ENCODE results near the gene RNF112.
A peak's percentile ranks its signal among the peaks of the same experiment; 100 is the strongest.

Gene RNF112

GRCh38 chr17:19375732-19376131, 35.3 kb upstream of the RNF112 start:
- no peak for TF ChIP-seq CTCF (IDR thresholded peaks at IDR 0.05; ENCODE audit: low read depth, low read length)
- H3K4me3 ChIP-seq (ENCODE audit: low read depth, low read length), result no peak overlapping the region

DNA sequence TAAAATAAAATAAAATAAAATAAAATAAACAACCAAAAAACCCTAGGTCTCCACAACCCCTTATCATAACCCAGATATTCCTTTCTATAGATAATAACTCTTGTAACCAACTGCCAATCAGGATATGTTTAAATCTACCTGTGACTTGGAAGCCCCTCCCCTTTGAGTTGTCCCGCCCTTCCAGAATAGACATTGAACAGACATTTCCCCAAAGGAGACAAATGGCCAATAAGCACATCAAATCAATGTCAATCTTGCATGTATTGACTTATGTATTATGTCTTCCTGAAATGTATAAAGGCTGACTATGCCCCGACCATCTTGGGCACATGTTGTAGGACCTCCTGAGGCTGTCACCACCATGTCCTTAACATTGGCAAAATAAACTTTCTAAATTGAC, 34.2 kb upstream of the RNF112 start:
- peak overlapping the region; percentile 85 for H3K4me3 ChIP-seq (ENCODE audit: low read depth, low read length)
- TF ChIP-seq CTCF (IDR thresholded peaks at IDR 0.05; ENCODE audit: low read depth, low read length), result no peak

GRCh38 chr17:19377602-19378415, 33.2 kb upstream of the RNF112 start:
- peak overlapping the region; percentile 85 for H3K4me3 ChIP-seq (ENCODE audit: low read depth, low read length)
- TF ChIP-seq CTCF (IDR thresholded peaks at IDR 0.05; ENCODE audit: low read depth, low read length), result no peak

- TF ChIP-seq CTCF (IDR thresholded peaks at IDR 0.05; ENCODE audit: low read depth, low read length), result no peak
- peak within 1 kb of the TSS; percentile 85 for H3K4me3 ChIP-seq (ENCODE audit: low read depth, low read length)
Observed at GRCh38 chr17:19378416-19379360, 32.3 kb upstream of the RNF112 start, which contains the start of gene MAPK7. TSS of gene MAPK7 (plus strand) at chr17:19378498. CDS start at chr17:19378901, 403 bp downstream.

- TF ChIP-seq CTCF (IDR thresholded peaks at IDR 0.05; ENCODE audit: low read depth, low read length), result no peak
- H3K4me3 ChIP-seq (ENCODE audit: low read depth, low read length), result peak overlapping the region; percentile 85
Observed at GRCh38 chr17:19379361-19380065, 31.5 kb upstream of the RNF112 start.

DNA sequence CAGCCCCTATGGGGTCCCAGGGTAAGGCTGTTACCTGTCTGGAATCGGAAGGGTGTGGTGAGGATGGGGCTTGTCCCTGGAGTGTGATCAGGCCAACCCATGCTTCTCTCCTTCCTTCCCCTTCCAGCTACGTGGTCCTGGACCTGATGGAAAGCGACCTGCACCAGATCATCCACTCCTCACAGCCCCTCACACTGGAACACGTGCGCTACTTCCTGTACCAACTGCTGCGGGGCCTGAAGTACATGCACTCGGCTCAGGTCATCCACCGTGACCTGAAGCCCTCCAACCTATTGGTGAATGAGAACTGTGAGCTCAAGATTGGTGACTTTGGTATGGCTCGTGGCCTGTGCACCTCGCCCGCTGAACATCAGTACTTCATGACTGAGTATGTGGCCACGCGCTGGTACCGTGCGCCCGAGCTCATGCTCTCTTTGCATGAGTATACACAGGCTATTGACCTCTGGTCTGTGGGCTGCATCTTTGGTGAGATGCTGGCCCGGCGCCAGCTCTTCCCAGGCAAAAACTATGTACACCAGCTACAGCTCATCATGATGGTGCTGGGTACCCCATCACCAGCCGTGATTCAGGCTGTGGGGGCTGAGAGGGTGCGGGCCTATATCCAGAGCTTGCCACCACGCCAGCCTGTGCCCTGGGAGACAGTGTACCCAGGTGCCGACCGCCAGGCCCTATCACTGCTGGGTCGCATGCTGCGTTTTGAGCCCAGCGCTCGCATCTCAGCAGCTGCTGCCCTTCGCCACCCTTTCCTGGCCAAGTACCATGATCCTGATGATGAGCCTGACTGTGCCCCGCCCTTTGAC, 30.3 kb upstream of the RNF112 start:
- no peak overlapping the region for H3K4me3 ChIP-seq (ENCODE audit: low read depth, low read length)
- no peak for TF ChIP-seq CTCF (IDR thresholded peaks at IDR 0.05; ENCODE audit: low read depth, low read length)

Data from WI38 (cell line).